HL-60 (cell line): Measurements from ENCODE around the gene PSAT1.
"Not testable (repeated sequence)": the region's sequence is repeated elsewhere in the genome, so short reads cannot be mapped to it uniquely, and the experiment has no call there.

Experiments used
- DNase-seq, 2 experiments: peaks; one replicate each; pipeline ENCODE4 v3.0.0-alpha.2; 2010 to 2020; ENCODE audit warnings: low read depth in 1 of 2, low spot score in 1 of 2
- H3K27ac ChIP-seq: fragments of 250-450 bp; sonication (Bioruptor Pico); replicated peaks from 2 replicates; pipeline ENCODE4 v1.5.1; 2020; ENCODE audit warnings: mild to moderate bottlenecking, moderate library complexity
- H3K27me3 ChIP-seq: fragments of 250-450 bp; sonication (Bioruptor Pico); 2 replicates; pipeline ENCODE4 v1.5.1; 2021; ENCODE audit warnings: mild to moderate bottlenecking, moderate library complexity; ENCODE audit not compliant: insufficient read depth, poor library complexity, severe bottlenecking
- H3K4me3 ChIP-seq: replicated peaks from 2 replicates; pipeline ENCODE4 v1.5.1; 2011; ENCODE audit warnings: mild to moderate bottlenecking, control low read depth, low read length; ENCODE audit not compliant: insufficient read depth
- CTCF ChIP-seq: IDR thresholded peaks from one replicate; pipeline ENCODE4 v1.5.1; 2011; ENCODE audit warnings: low read length, control low read depth, inconsistent platforms; ENCODE audit not compliant: insufficient read depth
- GABPA ChIP-seq: IDR thresholded peaks from 2 replicates; pipeline ENCODE4 v1.6.1; 2012; ENCODE audit warnings: low read depth
- POLR2AphosphoS5 ChIP-seq: IDR thresholded peaks from 2 replicates; pipeline ENCODE4 v1.6.1; 2012; ENCODE audit warnings: low read depth
- SPI1 ChIP-seq: IDR thresholded peaks from 2 replicates; pipeline ENCODE4 v1.6.1; 2012; ENCODE audit warnings: low read depth, mild to moderate bottlenecking, borderline replicate concordance
- TF ChIP-seq, protein P1 (sequence below): IDR thresholded peaks from 2 replicates; pipeline ENCODE4 v1.6.1; 2012; ENCODE audit warnings: low read depth; ENCODE audit not compliant: insufficient replicate concordance

The PSAT1 gene

GRCh38 chr9:78280982-78281668, 15.8 kb upstream of the PSAT1 start:
- DNase-seq, result peak in 1 of 2 experiments; percentile 24
- TF ChIP-seq SPI1 (no peak), GABPA (no peak), CTCF (no peak), POLR2AphosphoS5 (no peak)
- TF ChIP-seq, protein P1, sequence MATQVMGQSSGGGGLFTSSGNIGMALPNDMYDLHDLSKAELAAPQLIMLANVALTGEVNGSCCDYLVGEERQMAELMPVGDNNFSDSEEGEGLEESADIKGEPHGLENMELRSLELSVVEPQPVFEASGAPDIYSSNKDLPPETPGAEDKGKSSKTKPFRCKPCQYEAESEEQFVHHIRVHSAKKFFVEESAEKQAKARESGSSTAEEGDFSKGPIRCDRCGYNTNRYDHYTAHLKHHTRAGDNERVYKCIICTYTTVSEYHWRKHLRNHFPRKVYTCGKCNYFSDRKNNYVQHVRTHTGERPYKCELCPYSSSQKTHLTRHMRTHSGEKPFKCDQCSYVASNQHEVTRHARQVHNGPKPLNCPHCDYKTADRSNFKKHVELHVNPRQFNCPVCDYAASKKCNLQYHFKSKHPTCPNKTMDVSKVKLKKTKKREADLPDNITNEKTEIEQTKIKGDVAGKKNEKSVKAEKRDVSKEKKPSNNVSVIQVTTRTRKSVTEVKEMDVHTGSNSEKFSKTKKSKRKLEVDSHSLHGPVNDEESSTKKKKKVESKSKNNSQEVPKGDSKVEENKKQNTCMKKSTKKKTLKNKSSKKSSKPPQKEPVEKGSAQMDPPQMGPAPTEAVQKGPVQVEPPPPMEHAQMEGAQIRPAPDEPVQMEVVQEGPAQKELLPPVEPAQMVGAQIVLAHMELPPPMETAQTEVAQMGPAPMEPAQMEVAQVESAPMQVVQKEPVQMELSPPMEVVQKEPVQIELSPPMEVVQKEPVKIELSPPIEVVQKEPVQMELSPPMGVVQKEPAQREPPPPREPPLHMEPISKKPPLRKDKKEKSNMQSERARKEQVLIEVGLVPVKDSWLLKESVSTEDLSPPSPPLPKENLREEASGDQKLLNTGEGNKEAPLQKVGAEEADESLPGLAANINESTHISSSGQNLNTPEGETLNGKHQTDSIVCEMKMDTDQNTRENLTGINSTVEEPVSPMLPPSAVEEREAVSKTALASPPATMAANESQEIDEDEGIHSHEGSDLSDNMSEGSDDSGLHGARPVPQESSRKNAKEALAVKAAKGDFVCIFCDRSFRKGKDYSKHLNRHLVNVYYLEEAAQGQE, result no peak
- Histone ChIP-seq H3K27ac (no peak overlapping the region), H3K4me3 (no peak overlapping the region), H3K27me3 (no peaks in the 10 kb centered on the region)

- not testable (repeated sequence) for DNase-seq, H3K27me3 ChIP-seq, H3K27ac ChIP-seq, H3K4me3 ChIP-seq
Observed at GRCh38 chr9:78284181-78284580, 12.7 kb upstream of the PSAT1 start.

- TF ChIP-seq, protein P1, result no peak
- TF ChIP-seq SPI1 (no peak), POLR2AphosphoS5 (no peak), CTCF (no peak), GABPA (no peak)
- no peak for DNase-seq
- no peak overlapping the region for H3K27ac ChIP-seq
- no peak overlapping the region for H3K4me3 ChIP-seq
- H3K27me3 ChIP-seq, result no peaks in the 10 kb centered on the region
Observed at GRCh38 chr9:78286125-78286524, 10.8 kb upstream of the PSAT1 start.

- H3K27me3 ChIP-seq, result no peaks in the 10 kb centered on the region
- no peak overlapping the region for H3K4me3 ChIP-seq
- no peak for TF ChIP-seq CTCF
- TF ChIP-seq GABPA, result no peak
- no peak for TF ChIP-seq POLR2AphosphoS5
- TF ChIP-seq SPI1, result no peak
- TF ChIP-seq, protein P1, result no peak
- no peak overlapping the region for H3K27ac ChIP-seq
- DNase-seq, result no peak
Observed at GRCh38 chr9:78286946-78287388, 10.0 kb upstream of the PSAT1 start.
